ENCODE results near the gene CRADD.

The CRADD gene

GRCh38 chr12:93819050-93819491, 141.9 kb downstream of the CRADD start:
- FAIRE-seq: no peak

DNA sequence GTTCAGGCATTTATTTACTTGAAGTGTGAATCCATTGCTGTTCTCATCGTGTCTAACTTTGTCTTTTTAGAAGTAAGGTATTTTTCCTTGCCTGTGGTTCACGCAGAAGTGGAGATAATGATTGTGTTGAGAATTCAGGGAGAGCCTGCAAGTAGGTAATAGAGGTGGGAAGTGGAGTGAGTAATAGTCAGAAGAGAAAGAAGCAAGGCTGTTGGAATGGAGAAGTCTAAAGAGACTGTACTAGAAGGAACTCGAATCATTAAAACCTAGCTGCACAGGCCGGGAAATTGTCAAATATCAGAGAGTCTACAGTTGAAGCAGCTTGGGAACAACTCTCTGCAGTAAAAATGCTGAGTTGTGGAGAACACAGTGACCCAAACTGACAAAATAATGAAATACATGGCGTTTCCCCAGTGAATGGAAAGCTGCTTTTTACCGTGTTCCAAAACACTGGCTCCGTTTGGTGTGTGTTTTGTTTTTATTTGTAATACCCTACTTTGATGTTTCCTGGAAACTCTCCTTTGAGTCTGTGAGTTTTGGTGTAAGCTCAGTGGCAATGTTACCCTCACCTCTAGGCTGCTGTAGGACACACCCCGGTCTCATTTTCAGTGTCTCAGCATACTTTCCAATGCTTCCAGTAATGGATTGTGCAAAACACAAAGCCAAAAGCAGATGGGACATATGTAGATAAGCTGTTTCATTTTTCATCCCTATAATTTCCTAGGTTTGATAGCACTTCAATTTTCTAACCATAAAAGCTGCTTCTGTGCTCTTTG, 146.6 kb downstream of the CRADD start:
- no peak for FAIRE-seq

DNA sequence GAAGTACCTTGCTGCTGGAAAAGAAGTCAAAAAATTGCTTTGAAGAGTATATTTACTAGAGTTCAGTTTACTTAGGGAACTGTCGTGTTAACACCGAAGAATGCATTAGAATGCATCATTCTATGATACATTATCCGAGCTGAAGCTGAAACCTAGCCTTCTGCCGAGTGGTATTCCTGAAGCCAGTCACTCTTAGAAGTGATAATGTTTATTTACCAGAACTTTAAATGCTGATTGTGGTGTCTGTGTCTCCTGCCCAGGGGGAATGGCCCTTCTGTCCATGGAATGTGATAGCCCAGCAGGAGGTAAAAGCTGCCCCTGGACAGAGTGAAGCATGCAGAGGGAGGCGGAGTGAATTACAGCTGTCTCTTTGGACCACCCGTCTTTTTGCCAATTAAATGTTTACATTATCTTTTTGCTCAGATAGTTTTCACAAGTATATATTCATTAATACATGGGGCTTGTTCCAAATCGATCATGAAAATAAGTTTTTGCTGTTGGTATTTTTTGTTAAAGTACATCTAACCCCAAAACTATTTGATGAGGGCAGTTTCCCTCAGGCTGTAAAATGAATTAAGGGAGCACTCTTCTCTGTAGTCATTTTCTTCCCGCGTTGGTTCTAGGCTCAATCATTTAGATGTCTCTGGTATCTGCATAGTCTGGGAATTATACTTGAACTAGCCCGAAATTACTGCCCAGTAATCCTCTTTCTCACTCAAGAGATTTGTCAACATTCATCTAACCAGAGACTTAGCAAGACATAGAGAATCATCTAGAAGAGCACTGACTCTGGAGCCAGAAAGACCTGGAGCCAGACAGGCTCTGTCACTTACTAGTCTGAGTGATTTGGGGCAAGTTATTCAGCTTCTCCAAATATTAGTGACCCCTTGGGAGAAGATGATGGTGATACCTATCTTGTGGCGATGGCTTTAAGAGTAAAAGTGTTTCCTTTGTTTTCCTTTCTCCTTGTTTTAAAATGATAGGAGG, 147.6 kb downstream of the CRADD start:
- FAIRE-seq: no peak

DNA sequence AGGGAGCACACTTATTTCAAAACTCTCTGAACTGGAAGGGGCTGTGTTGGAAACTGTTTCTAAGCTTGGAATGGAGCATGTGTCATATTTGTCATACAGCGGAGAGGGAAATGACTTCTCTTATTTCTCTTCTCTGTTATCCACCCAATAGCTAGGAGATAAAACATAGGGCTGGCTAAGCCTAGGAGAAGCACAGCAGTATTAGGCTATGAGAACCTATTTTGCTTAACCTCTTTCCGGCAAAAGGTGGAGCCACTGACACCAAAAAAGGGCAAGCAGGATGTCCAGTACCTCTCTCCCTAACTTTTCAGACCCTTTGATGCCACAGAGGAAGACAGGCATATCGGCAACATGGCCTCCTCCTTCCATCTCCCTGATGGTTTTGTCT, 148.3 kb downstream of the CRADD start:
- no peak for FAIRE-seq

DNA sequence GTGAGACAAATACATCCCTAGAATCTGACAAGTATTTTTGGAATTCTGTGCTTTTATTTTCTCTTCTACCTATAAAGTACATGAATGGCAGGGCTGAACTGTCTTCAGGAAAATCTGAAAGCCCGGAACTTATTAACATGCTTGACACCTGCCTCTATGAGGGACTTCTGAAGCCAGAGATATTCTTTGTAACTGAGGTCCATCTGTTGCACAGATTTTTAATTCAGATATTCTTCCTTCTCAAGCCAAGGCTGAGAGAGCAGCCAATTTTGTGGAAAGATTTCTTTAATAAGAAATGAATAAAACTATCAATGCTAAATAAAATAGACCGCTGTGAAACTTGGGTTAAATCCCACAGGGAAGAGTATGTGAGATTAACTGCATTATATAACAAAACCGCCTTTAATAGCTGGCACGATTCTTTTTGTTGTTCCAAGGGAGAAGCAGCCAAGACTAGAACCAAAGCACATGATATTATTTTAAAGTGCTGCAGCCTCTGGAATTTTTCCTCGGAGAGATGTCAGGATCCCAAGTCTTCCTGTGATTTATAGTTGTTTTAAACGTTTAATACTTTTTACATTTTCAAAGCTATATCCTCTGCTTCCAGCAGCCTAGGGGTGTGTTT, 148.9 kb downstream of the CRADD start:
- FAIRE-seq: no peak

- FAIRE-seq: no peak
Measured at GRCh38 chr12:93827179-93827578, 150.0 kb downstream of the CRADD start.

DNA sequence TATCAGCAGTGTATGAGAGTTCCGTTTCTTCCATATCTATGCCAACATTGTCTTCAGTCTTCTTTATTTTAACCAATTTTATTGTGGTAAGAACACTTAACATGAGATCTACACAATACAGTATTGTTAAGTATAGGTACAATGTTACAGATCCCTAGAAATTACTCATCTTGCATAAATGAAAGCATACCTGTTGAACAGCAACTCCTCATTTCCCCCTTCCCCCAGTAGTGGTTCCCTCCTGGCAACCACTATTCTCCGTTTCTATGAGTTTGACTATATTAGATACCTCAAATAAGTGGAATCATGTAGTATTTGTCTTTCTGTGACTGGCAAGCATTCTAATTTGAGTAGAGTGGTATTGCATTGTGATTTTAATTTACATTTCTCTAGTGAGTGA, 150.5 kb downstream of the CRADD start:
- no peak for FAIRE-seq

DNA sequence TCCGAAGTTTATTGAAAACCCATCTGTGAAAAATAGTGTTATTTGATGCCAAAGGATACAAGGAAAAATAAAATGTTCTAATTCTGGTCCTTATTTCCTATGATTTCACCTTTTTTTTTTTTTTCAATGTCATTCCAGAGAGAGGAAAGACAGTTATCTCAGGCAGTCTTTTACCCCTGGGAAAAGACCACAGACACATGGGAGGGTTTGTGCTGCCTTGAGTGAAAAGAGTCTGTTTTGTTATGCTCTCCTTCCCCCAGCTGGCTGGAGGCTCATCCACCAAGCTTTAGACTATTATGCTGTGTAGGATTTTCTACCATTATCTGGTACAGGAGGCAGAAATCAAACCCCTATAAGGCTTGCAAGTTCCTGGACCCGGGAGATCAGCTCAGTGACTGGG, 151.8 kb downstream of the CRADD start:
- FAIRE-seq: no peak

DNA sequence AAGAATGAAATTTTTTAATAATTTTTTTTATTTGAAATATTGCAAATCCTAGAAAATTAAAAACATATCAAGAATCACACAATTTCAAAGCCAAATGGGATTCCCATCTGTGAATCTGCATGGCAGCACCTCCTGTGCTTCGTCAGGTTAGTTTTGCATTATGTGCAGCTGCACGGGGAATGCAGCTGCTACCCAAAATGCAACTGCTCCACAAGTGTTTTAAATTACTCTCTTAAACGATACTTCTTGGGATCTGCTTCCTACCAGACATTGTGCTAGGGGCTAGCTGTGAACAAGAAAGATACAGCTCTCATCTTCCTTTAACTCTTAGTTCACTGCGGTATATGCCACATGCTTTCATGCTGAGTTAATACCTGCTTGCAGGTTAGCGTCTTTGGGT, 154.2 kb downstream of the CRADD start:
- FAIRE-seq: no peak

- FAIRE-seq: no peak
Measured at GRCh38 chr12:93832131-93832530, 155.0 kb downstream of the CRADD start.

- FAIRE-seq: no peak
Measured at GRCh38 chr12:93833946-93834345, 156.8 kb downstream of the CRADD start.

- FAIRE-seq: no peak
Measured at GRCh38 chr12:93836620-93837260, 159.6 kb downstream of the CRADD start.

DNA sequence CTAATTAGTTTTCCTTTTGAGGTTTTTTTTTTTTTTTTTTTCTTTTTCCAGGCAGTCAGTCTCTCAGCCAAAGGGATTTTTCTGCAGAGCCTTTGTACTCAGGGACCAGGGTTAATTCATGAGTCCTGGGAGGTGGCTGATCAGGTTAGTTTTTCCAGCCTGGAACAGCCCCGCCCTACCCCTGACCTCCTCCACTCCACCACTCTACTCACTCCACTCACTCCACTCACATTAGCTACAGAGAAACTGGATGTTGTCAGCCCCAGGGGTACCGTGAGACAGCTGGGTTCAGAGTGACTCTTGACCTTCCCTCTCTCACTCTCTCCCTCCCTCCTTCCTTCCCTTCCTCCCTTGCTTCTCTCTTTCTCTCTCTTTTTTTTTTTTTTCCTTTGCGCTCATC, 161.0 kb downstream of the CRADD start:
- FAIRE-seq: no peak

DNA sequence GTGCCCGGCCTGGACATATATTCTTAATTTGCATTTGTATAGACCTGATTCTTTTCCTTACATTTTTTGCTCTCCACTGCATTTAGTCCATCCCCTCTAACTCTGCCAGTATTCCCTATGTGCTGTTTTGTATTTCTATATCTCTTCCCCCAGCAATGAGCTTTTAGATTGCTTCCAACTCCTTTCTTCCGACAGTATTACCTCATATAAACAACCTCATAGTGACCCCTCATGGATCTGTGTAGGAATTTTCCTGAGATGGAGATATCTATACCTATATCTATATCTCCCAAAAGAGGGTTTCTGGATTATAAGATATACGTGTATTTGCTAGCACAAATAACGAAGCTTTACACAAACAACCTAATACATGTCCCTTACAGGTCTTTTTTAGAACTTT, 161.9 kb downstream of the CRADD start:
- FAIRE-seq: no peak

GRCh38 chr12:93841671-93842070, 164.5 kb downstream of the CRADD start:
- no peak for FAIRE-seq

GRCh38 chr12:93844164-93844784, 167.1 kb downstream of the CRADD start:
- no peak for FAIRE-seq

DNA sequence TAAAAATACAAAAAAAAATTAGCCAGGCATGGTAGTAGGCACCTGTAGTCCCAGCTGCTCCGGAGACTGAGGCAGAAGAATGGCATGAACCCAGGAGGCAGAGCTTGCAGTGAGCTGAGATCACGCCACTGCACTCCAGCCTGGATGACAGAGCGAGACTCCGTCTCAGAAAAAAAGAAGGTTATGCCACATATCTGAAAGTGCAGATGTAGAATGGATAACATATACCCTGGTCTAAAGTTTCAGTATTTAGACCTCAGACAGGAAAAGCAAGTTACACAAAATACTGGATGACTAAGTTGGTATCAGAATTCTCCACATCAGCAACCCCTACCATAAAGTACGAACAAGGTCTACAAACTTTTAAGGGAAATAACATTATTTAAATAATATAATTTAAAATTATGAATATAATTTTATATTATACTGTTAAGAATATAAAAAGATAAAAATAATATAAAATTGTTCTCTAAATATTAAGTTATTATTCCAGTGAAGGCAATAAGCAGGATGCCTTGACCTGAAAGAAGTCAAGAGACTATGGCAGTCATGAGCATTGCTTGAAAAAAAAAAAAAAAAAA, 169.9 kb downstream of the CRADD start:
- FAIRE-seq: no peak

DNA sequence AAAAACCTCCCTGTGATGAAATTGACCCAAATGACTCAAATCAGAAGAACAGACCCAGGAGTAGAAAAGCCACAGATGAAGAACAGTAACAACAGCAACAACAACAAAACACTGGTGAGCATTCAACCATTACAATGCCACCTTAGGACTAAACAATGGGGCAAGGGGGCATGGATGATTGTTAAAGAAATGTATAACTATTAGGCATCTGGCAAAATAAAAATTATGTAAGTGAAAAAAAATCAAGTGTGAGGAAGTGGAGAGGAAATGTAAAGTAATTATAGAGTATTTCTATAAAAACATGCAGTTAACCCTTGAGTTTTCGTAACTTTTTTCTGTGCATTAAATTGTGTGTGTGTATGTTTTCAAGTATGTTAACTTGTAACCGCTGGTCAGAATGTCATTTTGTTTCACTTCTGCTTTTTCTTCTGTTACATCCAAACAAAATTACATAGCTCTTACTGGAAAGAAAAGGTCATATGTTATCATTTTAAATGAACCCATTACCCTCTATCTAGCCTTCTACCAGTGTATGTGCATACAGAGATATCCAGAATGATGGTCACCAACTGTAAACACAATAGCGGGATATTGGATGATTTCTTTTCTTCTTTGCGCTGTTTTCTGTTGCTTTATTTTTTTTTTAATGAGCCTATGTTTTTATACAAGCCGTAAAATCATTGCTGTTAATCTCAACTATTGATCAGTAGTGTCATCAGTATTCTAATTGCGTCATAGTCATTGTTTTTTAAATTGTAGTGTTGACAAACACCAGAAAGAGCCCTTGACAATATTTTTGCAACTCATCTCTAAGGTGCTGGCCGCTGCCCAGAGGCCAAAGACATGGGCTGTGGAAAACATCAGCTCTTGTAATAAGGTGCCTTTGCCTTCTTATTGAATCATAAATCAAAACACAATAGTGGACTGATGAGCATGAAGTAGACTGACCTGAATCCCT, 170.6 kb downstream of the CRADD start:
- FAIRE-seq: no peak

DNA sequence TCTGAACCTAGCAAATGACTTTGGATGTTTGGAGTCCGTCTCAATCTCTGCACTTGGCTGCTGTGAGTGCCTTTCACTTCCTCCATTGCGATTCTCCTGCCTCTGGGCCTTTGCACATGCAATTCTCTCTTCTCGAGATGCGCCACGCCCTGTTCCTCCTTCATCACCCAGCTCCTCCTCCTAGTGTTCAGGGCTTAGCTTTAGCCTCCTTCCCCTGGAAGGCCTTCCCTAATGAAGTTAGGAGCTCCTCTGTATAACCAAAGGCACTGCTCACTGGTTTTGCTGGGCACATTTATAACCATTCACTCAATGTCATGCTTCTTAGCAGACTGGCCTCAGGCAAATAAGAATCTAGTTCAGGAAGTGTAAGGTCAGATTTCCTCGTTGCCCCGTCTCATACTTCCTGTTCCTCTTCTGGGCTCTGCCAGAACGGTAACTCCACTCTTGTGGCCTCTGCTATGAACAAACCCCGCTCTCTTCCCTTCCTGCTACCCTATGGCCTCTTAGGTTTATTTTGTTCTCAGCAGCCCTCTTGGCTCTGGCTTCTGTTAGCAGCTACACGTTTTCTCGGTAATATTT, 171.4 kb downstream of the CRADD start:
- FAIRE-seq: no peak

DNA sequence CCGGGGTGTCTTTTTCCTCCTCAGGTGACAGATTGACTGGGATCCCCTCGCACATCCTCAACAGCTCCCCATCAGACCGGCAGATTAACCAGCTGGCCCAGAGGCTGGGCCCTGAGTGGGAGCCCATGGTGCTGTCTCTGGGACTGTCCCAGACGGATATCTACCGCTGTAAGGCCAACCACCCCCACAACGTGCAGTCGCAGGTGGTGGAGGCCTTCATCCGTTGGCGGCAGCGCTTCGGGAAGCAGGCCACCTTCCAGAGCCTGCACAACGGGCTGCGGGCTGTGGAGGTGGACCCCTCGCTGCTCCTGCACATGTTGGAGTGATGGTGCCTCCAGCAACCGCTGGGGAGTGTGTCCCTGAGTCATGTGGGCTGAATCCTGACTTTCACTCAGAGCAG, 172.8 kb downstream of the CRADD start:
- FAIRE-seq: no peak

Measured in TTC549 (cell line).